SK-N-SH (cell line): ENCODE data around the gene DEFB112. TPM values are rescaled to one million over a fixed set of nuclear protein-coding genes. Genes with fewer than 3 reads are reported as not detected.

Experiments used
- CTCF ChIA-PET: fragments of 300-600, 350-600 bp; formaldehyde crosslinking; extraction: SDS; loops from one replicate; lab custom pipeline; 2021; lab: Yijun Ruan, JAX
- POLR2A ChIA-PET: fragments of 350-600 bp; sonication (Branson Sonifier 250); formaldehyde crosslinking; extraction: SDS; loops from one replicate; lab custom pipeline; 2020; ENCODE audit warnings: antibody characterized with exemption, inconsistent platforms; lab: Yijun Ruan, JAX
- DNase-seq: peaks from one replicate; pipeline ENCODE4 v3.0.0; 2012
- H2AFZ ChIP-seq: fragments of 200-600 bp; sonication (generic); 2 replicates; pipeline ENCODE4 v1.8.1; 2016; ENCODE audit warnings: antibody characterized with exemption, mild to moderate bottlenecking, low read depth
- H3F3A ChIP-seq: fragments of 200-600 bp; sonication (generic); replicated peaks from 2 replicates; pipeline ENCODE3; 2016; ENCODE audit warnings: antibody characterized with exemption, mild to moderate bottlenecking; ENCODE audit not compliant: insufficient read depth
- H3K27ac ChIP-seq, 2 experiments: fragments of 200-500 bp in 1 of 2; fragments of 200-600 bp in 1 of 2; sonication (Bioruptor generic) in 1 of 2; sonication (generic), shearing (Covaris generic) in 1 of 2; 2 replicates each; pipeline versions ENCODE4 v1.5.1 to v1.6.1; 2014 to 2016; ENCODE audit warnings: low read depth in 2 of 2, inconsistent platforms in 1 of 2, low read length in 1 of 2, mild to moderate bottlenecking in 1 of 2, mixed read lengths in 1 of 2
- H3K27me3 ChIP-seq: fragments of 200-600 bp; sonication (generic), shearing (Covaris generic); 2 replicates; pipeline ENCODE4 v1.6.1; 2016; ENCODE audit warnings: mixed run types; ENCODE audit not compliant: insufficient read depth
- H3K36me3 ChIP-seq, 2 experiments: fragments of 200-500 bp in 1 of 2; fragments of 200-600 bp in 1 of 2; sonication (Bioruptor generic) in 1 of 2; sonication (generic) in 1 of 2; replicated peaks in 1 of 2; 2 replicates each; pipeline versions ENCODE3 to v1.5.1; 2014 to 2016; ENCODE audit warnings: low read length in 1 of 2, mild to moderate bottlenecking in 1 of 2; ENCODE audit not compliant: insufficient read depth in 2 of 2, control insufficient read depth in 1 of 2
- H3K4me1 ChIP-seq, 2 experiments: fragments of 200-500 bp in 1 of 2; fragments of 200-600 bp in 1 of 2; sonication (Bioruptor generic) in 1 of 2; sonication (generic), shearing (Covaris generic) in 1 of 2; 2 replicates each; pipeline versions ENCODE4 v1.5.1 to v1.6.1; 2014 to 2016; ENCODE audit warnings: low read depth in 1 of 2, low read length in 1 of 2, mixed run types in 1 of 2; ENCODE audit not compliant: insufficient read depth in 2 of 2, control insufficient read depth in 1 of 2
- H3K4me2 ChIP-seq: fragments of 200-600 bp; sonication (generic), shearing (Covaris generic); 2 replicates; pipeline ENCODE4 v1.6.1; 2017; ENCODE audit warnings: mixed run types
- H3K4me3 ChIP-seq, 2 experiments: fragments of 200-500 bp in 1 of 2; fragments of 200-600 bp in 1 of 2; sonication (Bioruptor generic) in 1 of 2; sonication (generic), shearing (Covaris generic) in 1 of 2; 2 replicates each; pipeline versions ENCODE4 v1.5.1 to v1.8.1; 2014 to 2016; ENCODE audit warnings: low read depth in 2 of 2, inconsistent platforms in 1 of 2, low read length in 1 of 2, mild to moderate bottlenecking in 1 of 2, mixed read lengths in 1 of 2, moderate library complexity in 1 of 2
- H3K79me2 ChIP-seq: fragments of 200-600 bp; sonication (generic); 2 replicates; pipeline ENCODE4 v1.8.1; 2017; ENCODE audit warnings: mild to moderate bottlenecking; ENCODE audit not compliant: insufficient read depth
- H3K9ac ChIP-seq: fragments of 200-600 bp; sonication (generic); 2 replicates; pipeline ENCODE4 v1.6.1; 2017; ENCODE audit warnings: mixed run types
- H3K9me2 ChIP-seq: fragments of 200-600 bp; sonication (generic); 2 replicates; pipeline ENCODE4 v1.6.1; 2017; ENCODE audit warnings: mixed run types
- H3K9me3 ChIP-seq: fragments of 200-600 bp; sonication (generic); 2 replicates; pipeline ENCODE4 v1.6.1; 2017; ENCODE audit warnings: mixed run types, mild to moderate bottlenecking, moderate library complexity
- H4K20me1 ChIP-seq: fragments of 200-600 bp; sonication (generic); 2 replicates; pipeline ENCODE4 v1.6.1; 2017; ENCODE audit warnings: mild to moderate bottlenecking, mixed run types; ENCODE audit not compliant: insufficient read depth
- CTCF ChIP-seq: fragments of 200-600 bp; sonication (generic); IDR thresholded peaks from 2 replicates; pipeline ENCODE4 v1.6.1; 2017; ENCODE audit warnings: antibody characterized with exemption, mild to moderate bottlenecking, moderate library complexity
- ELF1 ChIP-seq: IDR thresholded peaks from 2 replicates; pipeline ENCODE4 v1.4.0; 2012
- FOXJ3 ChIP-seq: sonication (generic); formaldehyde crosslinking; IDR thresholded peaks from 2 replicates; pipeline ENCODE4 v1.5.1; 2020; ENCODE audit warnings: mild to moderate bottlenecking, missing genetic modification reagents
- GATA2 ChIP-seq: sonication (generic); formaldehyde crosslinking; IDR thresholded peaks from 2 replicates; pipeline ENCODE4 v1.5.0; 2020; ENCODE audit warnings: mild to moderate bottlenecking, missing genetic modification reagents
- JUND ChIP-seq: IDR thresholded peaks from 2 replicates; pipeline ENCODE4 v1.4.0; 2012
- MAX ChIP-seq: IDR thresholded peaks from 2 replicates; pipeline ENCODE4 v1.4.0; 2012; ENCODE audit warnings: low read depth
- NFIC ChIP-seq: IDR thresholded peaks from 2 replicates; pipeline ENCODE4 v1.4.0; 2012; ENCODE audit warnings: borderline replicate concordance
- NRF1 ChIP-seq: IDR thresholded peaks from 2 replicates; pipeline ENCODE4 v1.6.1; 2012; ENCODE audit warnings: low read depth, mild to moderate bottlenecking, low read length
- PBX3 ChIP-seq: IDR thresholded peaks from 2 replicates; pipeline ENCODE4; 2012
- RAD21 ChIP-seq: IDR thresholded peaks from 2 replicates; pipeline ENCODE4 v1.6.1; 2012; ENCODE audit warnings: mild to moderate bottlenecking, low read length
- REST ChIP-seq: IDR thresholded peaks from 2 replicates; pipeline ENCODE4 v1.6.1; 2012; ENCODE audit warnings: mild to moderate bottlenecking, low read depth, low read length, moderate library complexity
- RXRA ChIP-seq: IDR thresholded peaks from 2 replicates; pipeline ENCODE4 v1.4.0; 2012; ENCODE audit warnings: low read depth, mild to moderate bottlenecking, borderline replicate concordance
- TEAD4 ChIP-seq: IDR thresholded peaks from 2 replicates; pipeline ENCODE4 v1.4.0; 2012; ENCODE audit warnings: mild to moderate bottlenecking, borderline replicate concordance; ENCODE audit not compliant: insufficient read depth
- USF1 ChIP-seq: IDR thresholded peaks from 2 replicates; pipeline ENCODE4 v1.4.0; 2012; ENCODE audit warnings: low read depth, borderline replicate concordance
- USF2 ChIP-seq: fragments of 150-350 bp; IDR thresholded peaks from 2 replicates; pipeline ENCODE4 v1.6.1; 2017; ENCODE audit warnings: antibody characterized with exemption, low read length, low read depth, borderline replicate concordance
- YY1 ChIP-seq: IDR thresholded peaks from 2 replicates; pipeline ENCODE4 v1.4.0; 2012; ENCODE audit warnings: low read depth, mild to moderate bottlenecking
- WGBS: methylation state at CpG from one replicate; pipeline ENCODE4 v1.1.6; 2017; ENCODE audit warnings: low lambda C conversion rate; 5-methylcytosine and 5-hydroxymethylcytosine counted together
- polyA plus RNA-seq, 3 experiments: library from polyadenylated mRNA; depleted of rRNA; stranded (reverse); fragments of >200 nt; gene quantifications; 2 replicates each; pipeline ENCODE4 v1.2.3, GENCODE V29; 2012

Gene DEFB112
- not detected in 2 replicates for polyA plus RNA-seq (2012; rRNA removed)
- not detected in 2 replicates for polyA plus RNA-seq (2012; cell fraction: cytosol; rRNA removed)
- not detected in 2 replicates for polyA plus RNA-seq (2012; cell fraction: nucleus; rRNA removed)

GRCh38 chr6:50049829-50050228 lies at the start of gene DEFB112:
Gene DEFB112 (minus strand): TSS chr6:50049929. CDS start chr6:50049869, 60 bp downstream.
- H2AFZ ChIP-seq: no peak within 1 kb of the TSS
- H3K4me1 ChIP-seq: no peaks in the 10 kb centered on the region
- ChIA-PET POLR2A (no interaction called here), CTCF (no interaction called here)
- TF ChIP-seq GATA2 (CRISPR knock-in tag) (no peak), USF1 (no peak), RXRA (no peak), NFIC (no peak), YY1 (no peak), CTCF (no peak), REST (no peak), RAD21 (no peak)
- no peaks in the 10 kb centered on the region for H3K36me3 ChIP-seq
- no peak within 1 kb of the TSS for H3K4me2 ChIP-seq
- no peaks in the 10 kb centered on the region for H3K9me2 ChIP-seq
- no peak within 1 kb of the TSS for H3K27ac ChIP-seq
- no peak for DNase-seq
- H3F3A ChIP-seq: no peaks in the 10 kb centered on the region
- H3K79me2 ChIP-seq: no peaks in the 10 kb centered on the region
- no peaks in the 10 kb centered on the region for H4K20me1 ChIP-seq
- H3K9ac ChIP-seq: no peak within 1 kb of the TSS
- H3K4me3 ChIP-seq: no peak within 1 kb of the TSS
- H3K9me3 ChIP-seq: no peaks in the 10 kb centered on the region
- no peaks in the 10 kb centered on the region for H3K27me3 ChIP-seq
- WGBS: 0% methylated on average over 1 of the region's 1 CpG

GRCh38 chr6:50098641-50098993 lies 48.9 kb upstream of the DEFB112 start:
- H3K27ac ChIP-seq: no peak overlapping the region
- no peaks in the 10 kb centered on the region for H4K20me1 ChIP-seq
- ChIA-PET CTCF (no interaction called here), POLR2A (no interaction called here)
- no peaks in the 10 kb centered on the region for H3F3A ChIP-seq
- H3K36me3 ChIP-seq: no peaks in the 10 kb centered on the region
- no peak overlapping the region for H2AFZ ChIP-seq
- WGBS: 26% methylated on average over 2 of the region's 2 CpGs
- H3K27me3 ChIP-seq: no peaks in the 10 kb centered on the region
- DNase-seq: no peak
- no peak overlapping the region for H3K9ac ChIP-seq
- TF ChIP-seq CTCF (no peak), NRF1 (no peak), TEAD4 (no peak), JUND (no peak), YY1 (no peak), MAX (no peak), PBX3 (no peak), NFIC (no peak), FOXJ3 (CRISPR knock-in tag) (no peak), ELF1 (no peak), USF2 (no peak)
- H3K4me2 ChIP-seq: no peak overlapping the region
- H3K4me3 ChIP-seq: no peak overlapping the region
- H3K79me2 ChIP-seq: no peaks in the 10 kb centered on the region
- no peaks in the 10 kb centered on the region for H3K9me3 ChIP-seq
- no peaks in the 10 kb centered on the region for H3K9me2 ChIP-seq
- no peaks in the 10 kb centered on the region for H3K4me1 ChIP-seq
